Naive B cell (primary cell): ENCODE data around the gene CHD1. TPM values are rescaled to one million over a fixed set of nuclear protein-coding genes. Genes with fewer than 3 reads are reported as not detected.

Source experiments
- ATAC-seq, 2 donors: fragments of 150-1000 bp; cut with Tn5 transposase; 2 replicates each; pipeline ENCODE4 v1.10.0; 2021; ENCODE audit warnings: low read depth in 2 of 2, mild to moderate bottlenecking in 2 of 2, moderate library complexity in 2 of 2
- DNase-seq: peaks from one replicate; pipeline ENCODE4 v3.0.0; 2022
- H3K27ac Mint-ChIP-seq, 6 donors: one replicate each; pipeline ENCODE4 v1.8.0; 2020 to 2022; ENCODE audit warnings: mild to moderate bottlenecking in 6 of 6, mixed read lengths in 6 of 6, moderate library complexity in 5 of 6, inconsistent platforms in 2 of 6
- H3K27me3 Mint-ChIP-seq, 3 donors: one replicate each; pipeline ENCODE4 v1.8.0; 2021 to 2022; ENCODE audit warnings: mixed read lengths in 3 of 3, mild to moderate bottlenecking in 1 of 3
- H3K36me3 Mint-ChIP-seq, 2 donors: one replicate each; pipeline ENCODE4 v1.8.0; 2020 to 2022; ENCODE audit warnings: mixed read lengths in 2 of 2, inconsistent platforms in 1 of 2, mild to moderate bottlenecking in 1 of 2
- H3K4me1 Mint-ChIP-seq, 3 donors: one replicate each; pipeline ENCODE4 v1.8.0; 2020 to 2022; ENCODE audit warnings: mixed read lengths in 3 of 3, inconsistent platforms in 1 of 3, mild to moderate bottlenecking in 1 of 3, moderate library complexity in 1 of 3
- H3K4me3 Mint-ChIP-seq, 8 donors: one replicate each; pipeline ENCODE4 v1.8.0; 2020 to 2022; ENCODE audit warnings: mild to moderate bottlenecking in 8 of 8, mixed read lengths in 8 of 8, moderate library complexity in 8 of 8, inconsistent platforms in 2 of 8
- H3K9me3 Mint-ChIP-seq, 7 donors: one replicate each; pipeline ENCODE4 v1.8.0; 2020 to 2022; ENCODE audit warnings: mixed read lengths in 7 of 7, mild to moderate bottlenecking in 5 of 7, inconsistent platforms in 2 of 7, moderate library complexity in 1 of 7
- polyA plus RNA-seq, 6 donors: library from polyadenylated mRNA; unstranded; fragments of 300-500 nt; fragmentation: Illumina TruSeq; gene quantifications; one replicate each; pipeline ENCODE4 v1.2.3, GENCODE V29; 2021; ENCODE audit warnings: low read depth in 6 of 6

The CHD1 gene
- polyA plus RNA-seq, 6 donors from 2014 or later: 4.1 to 12.2 (median 10.9) TPM

DNA sequence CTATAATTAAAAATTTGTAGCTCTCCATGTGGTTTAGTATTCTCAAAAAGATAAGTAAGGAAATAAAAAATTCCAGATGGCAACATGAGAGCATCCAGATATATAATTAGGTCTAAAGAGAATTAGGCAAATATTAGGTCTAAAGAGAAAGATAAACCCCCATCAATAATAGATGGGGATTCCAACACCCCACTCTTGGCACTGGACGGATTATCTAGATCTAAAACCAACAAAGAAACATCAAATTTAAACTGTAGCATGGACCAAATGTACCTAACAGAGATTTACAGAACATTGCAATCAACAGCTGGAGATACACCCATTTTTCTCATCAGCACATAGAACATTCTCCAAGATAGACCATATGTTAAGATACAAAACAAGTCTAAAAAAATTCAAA lies 123.7 kb downstream of the CHD1 start:
- no peak overlapping the region for H3K4me3 Mint-ChIP-seq
- ATAC-seq: no peak
- H3K27ac Mint-ChIP-seq: no peak overlapping the region
- DNase-seq: no peak
- peaks cover 23 to 34% of the 10 kb centered on the region in 2 donors for H3K36me3 Mint-ChIP-seq
- H3K27me3 Mint-ChIP-seq: peaks cover 0 to 7% (median 0%) of the 10 kb centered on the region in 3 donors
- H3K9me3 Mint-ChIP-seq: peaks cover 6 to 38% (median 31%) of the 10 kb centered on the region in 7 donors
- H3K4me1 Mint-ChIP-seq: no peaks in the 10 kb centered on the region

DNA sequence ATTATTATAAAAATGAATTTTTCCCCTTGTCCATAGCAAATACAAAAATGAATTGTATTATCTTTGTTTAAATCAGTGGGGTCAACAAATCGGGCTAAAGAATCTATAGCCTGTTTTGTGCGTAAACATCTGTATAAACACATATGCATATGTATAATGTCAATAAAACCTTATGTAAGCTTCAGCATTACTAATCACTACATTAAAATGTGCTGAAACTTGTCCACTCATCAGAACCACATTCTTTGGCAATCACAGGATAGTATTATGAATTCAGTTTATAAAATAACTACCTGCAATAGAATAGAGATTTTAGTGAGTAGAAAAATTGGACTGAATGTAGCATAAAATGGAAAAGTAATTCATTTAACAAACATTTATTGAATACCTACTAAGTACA lies 124.7 kb downstream of the CHD1 start:
- H3K27me3 Mint-ChIP-seq: peaks cover 0 to 7% (median 0%) of the 10 kb centered on the region in 3 donors
- H3K27ac Mint-ChIP-seq: no peak overlapping the region
- H3K36me3 Mint-ChIP-seq: peaks cover 23 to 33% of the 10 kb centered on the region in 2 donors
- no peak overlapping the region for H3K4me3 Mint-ChIP-seq
- H3K9me3 Mint-ChIP-seq: peaks cover 6 to 38% (median 31%) of the 10 kb centered on the region in 7 donors
- DNase-seq (no peak), ATAC-seq (no peak)
- no peaks in the 10 kb centered on the region for H3K4me1 Mint-ChIP-seq

Other genes with a start within 250 kb of the CHD1 start
- gene RGMB, start 155.3 kb downstream of the CHD1 start, polyA plus RNA-seq: 1 to 10 TPM; 3.8 to 8.6 (median 4.6) TPM